Panc1 (cell line): ENCODE data around the gene RIMOC1. TPM values are rescaled to one million over a fixed set of nuclear protein-coding genes. Genes with fewer than 3 reads are reported as not detected.

Source experiments
- ATAC-seq: fragments of 200-7000 bp; cut with Tn5 transposase; 2 replicates; pipeline ENCODE4 v1.9.1; 2020; ENCODE audit warnings: mild to moderate bottlenecking, moderate library complexity
- BruUV-seq: library from RNA; stranded (reverse); fragments of 400-500 nt; replicated peaks from 2 replicates; lab custom pipeline; 2021; lab: Mats Ljungman, UMichigan
- CTCF ChIA-PET: fragments of 300-600 bp; sonication (Branson Sonifier 250); formaldehyde crosslinking; loops from one replicate; lab custom pipeline; 2022; ENCODE audit warnings: antibody characterized with exemption; lab: Charles Lee
- POLR2A ChIA-PET: fragments of 300-600 bp; sonication (Branson Sonifier 250); formaldehyde crosslinking; loops from one replicate; lab custom pipeline; 2022; ENCODE audit warnings: antibody characterized with exemption; lab: Charles Lee
- DNase-seq: peaks from one replicate; pipeline ENCODE4 v3.0.0-alpha.2; 2010; ENCODE audit warnings: low read depth, low spot score
- H3K27ac ChIP-seq: 2 replicates; pipeline ENCODE4 v1.5.1; 2011; ENCODE audit warnings: mild to moderate bottlenecking, low read length, inconsistent platforms
- H3K27me3 ChIP-seq: fragments of 200-500 bp; sonication (Bioruptor generic); 2 replicates; pipeline ENCODE4 v1.6.0; 2014; ENCODE audit warnings: low read length, inconsistent platforms; ENCODE audit not compliant: control insufficient read depth, insufficient read depth
- H3K36me3 ChIP-seq: fragments of 200-500 bp; sonication (Bioruptor generic); 2 replicates; pipeline ENCODE4 v1.5.1; 2014; ENCODE audit warnings: inconsistent platforms, mild to moderate bottlenecking, low read length, moderate library complexity; ENCODE audit not compliant: control insufficient read depth, insufficient read depth
- H3K4me1 ChIP-seq: 2 replicates; pipeline ENCODE4 v1.5.1; 2011; ENCODE audit warnings: inconsistent platforms, mild to moderate bottlenecking, low read length, moderate library complexity; ENCODE audit not compliant: control insufficient read depth, insufficient read depth
- H3K4me3 ChIP-seq, 2 experiments: 2 replicates each; pipeline ENCODE4 v1.5.1; 2011 to 2012; ENCODE audit warnings: low read depth in 2 of 2, low read length in 2 of 2, mild to moderate bottlenecking in 2 of 2, inconsistent platforms in 1 of 2, moderate library complexity in 1 of 2
- H3K9me3 ChIP-seq: fragments of 200-500 bp; sonication (Bioruptor generic); 2 replicates; pipeline ENCODE4 v1.5.1; 2014; ENCODE audit warnings: low read depth, mild to moderate bottlenecking, inconsistent platforms, low read length, moderate library complexity; ENCODE audit not compliant: control insufficient read depth, insufficient read depth
- POLR2AphosphoS5 ChIP-seq: IDR thresholded peaks from 2 replicates; pipeline ENCODE4 v1.6.1; 2012; ENCODE audit warnings: mild to moderate bottlenecking, low read depth, low read length, moderate library complexity
- REST ChIP-seq, 2 experiments: IDR thresholded peaks; 2 replicates each; pipeline ENCODE4 v1.6.1; 2011 to 2012; ENCODE audit warnings: low read depth in 2 of 2, control low read depth in 1 of 2, low read length in 1 of 2, mild to moderate bottlenecking in 1 of 2, moderate library complexity in 1 of 2; ENCODE audit not compliant: insufficient read depth in 1 of 2
- SIN3A ChIP-seq: IDR thresholded peaks from 2 replicates; pipeline ENCODE4 v1.6.1; 2012; ENCODE audit warnings: low read depth, mild to moderate bottlenecking, low read length, moderate library complexity, borderline replicate concordance; ENCODE audit not compliant: insufficient read depth
- TCF7L2 ChIP-seq: IDR thresholded peaks from 2 replicates; pipeline ENCODE4 v1.6.1; 2011; ENCODE audit warnings: mild to moderate bottlenecking, low read depth, low read length, inconsistent platforms
- in situ Hi-C: cut with HindIII; loops from 2 replicates; pipeline ENCODE4 v1.10.0; 2016; ENCODE audit warnings: low sequenced_read_pairs, low pct_unique_long_range_greater_than_20kb
- intact Hi-C: fragments of 100-400 bp; cut with micrococcal nuclease; formaldehyde crosslinking; loops from one replicate; pipeline ENCODE4 v1.10.0; 2022; ENCODE audit not compliant: unreplicated experiment
- total RNA-seq: library from RNA; stranded (reverse); gene quantifications from one replicate; pipeline ENCODE4 v1.2.1, GENCODE V29; 2021; ENCODE audit not compliant: unreplicated experiment

RIMOC1 gene
- total RNA-seq, 1 experiment from 2014 or later = 24.5 TPM

GRCh38 chr5:41877408-41877807, 26.7 kb upstream of the RIMOC1 start:
- no peak overlapping the region for H3K27ac ChIP-seq
- H3K36me3 ChIP-seq = peaks cover 2% of the 10 kb centered on the region; the same call in 1 of the 2 replicates
- H3K4me3 ChIP-seq = no peak overlapping the region
- H3K4me1 ChIP-seq = no peaks in the 10 kb centered on the region
- DNase-seq (no peak), ATAC-seq (no peak)
- peaks cover 10% of the 10 kb centered on the region for H3K27me3 ChIP-seq
- BruUV-seq = no TSS peak
- no peak for TF ChIP-seq TCF7L2
- TF ChIP-seq POLR2AphosphoS5 = no peak
- TF ChIP-seq REST (IDR thresholded peaks at IDR 0.05; ENCODE audit: insufficient read depth in 1 of 2, low read depth in 2 of 2, low read length in 1 of 2) = no peak
- no peak for TF ChIP-seq SIN3A
- no peaks in the 10 kb centered on the region for H3K9me3 ChIP-seq
- in situ Hi-C loops = no loop called here
- intact Hi-C loops = no loop called here
- POLR2A ChIA-PET = no interaction called here
- CTCF ChIA-PET = no interaction called here

- no peaks in the 10 kb centered on the region for H3K4me1 ChIP-seq
- intact Hi-C loops (no loop called here), in situ Hi-C loops (no loop called here)
- no peak overlapping the region for H3K27ac ChIP-seq
- POLR2A ChIA-PET = no interaction called here
- peaks cover 10% of the 10 kb centered on the region for H3K27me3 ChIP-seq
- H3K4me3 ChIP-seq = no peak overlapping the region
- H3K36me3 ChIP-seq = peaks cover 2% of the 10 kb centered on the region; the same call in 1 of the 2 replicates
- H3K9me3 ChIP-seq = no peaks in the 10 kb centered on the region
- no TSS peak for BruUV-seq
- TF ChIP-seq POLR2AphosphoS5 (no peak), REST (IDR thresholded peaks at IDR 0.05; ENCODE audit: insufficient read depth in 1 of 2, low read depth in 2 of 2, low read length in 1 of 2) (no peak)
- ATAC-seq (no peak), DNase-seq (no peak)
- CTCF ChIA-PET = no interaction called here
These were observed 26.0 kb upstream of the RIMOC1 start for GRCh38 chr5:41878173-41878572.
